Activated naive CD8-positive, alpha-beta T cell treated with anti-CD3 and anti-CD28 coated beads, Interleukin-2, amount 50 U/mL, for 16 hours (primary cell): ENCODE measurements around the gene SLC6A2.

Source experiments
- DNase-seq: peaks from one replicate; pipeline ENCODE4 v3.0.0-alpha.2; 2020; ENCODE audit warnings: low read depth, low spot score

SLC6A2 gene

DNA sequence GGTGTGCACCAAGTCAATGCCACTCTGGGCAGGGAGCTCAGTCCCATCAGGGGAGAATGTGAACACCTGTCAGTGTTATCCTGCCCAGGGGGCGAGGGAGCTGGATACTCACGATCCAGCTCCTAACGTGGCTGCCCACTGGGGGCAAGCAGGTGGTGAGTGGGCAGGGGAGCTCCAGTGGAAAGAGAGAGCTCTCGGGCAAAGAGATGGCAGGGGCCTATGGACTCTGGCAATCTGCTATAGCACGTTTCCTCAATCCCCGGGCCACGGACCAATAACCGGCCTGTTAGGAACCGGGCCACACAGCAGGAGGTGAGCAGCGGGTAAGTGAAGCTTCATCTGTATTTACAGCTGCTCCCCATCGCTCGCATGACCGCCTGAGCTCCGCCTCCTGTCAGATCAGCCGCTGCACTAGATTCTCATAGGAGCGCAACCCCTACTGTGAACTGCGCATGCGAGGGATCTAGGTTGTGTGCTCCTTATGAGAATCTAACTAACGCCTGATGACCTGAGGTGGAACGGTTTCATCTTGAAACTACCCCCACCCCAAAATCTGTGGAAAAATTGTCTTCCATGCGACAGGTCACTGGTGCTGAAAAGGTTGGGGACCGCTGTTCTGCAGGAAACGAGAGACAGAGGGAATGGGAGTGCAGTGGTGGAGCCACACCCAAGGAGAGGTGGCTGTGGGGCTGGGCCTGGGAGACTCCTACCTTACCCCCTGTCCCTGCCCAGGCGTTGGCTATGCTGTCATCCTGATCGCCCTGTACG lies 15.6 kb downstream of the SLC6A2 start:
- no peak for DNase-seq

DNA sequence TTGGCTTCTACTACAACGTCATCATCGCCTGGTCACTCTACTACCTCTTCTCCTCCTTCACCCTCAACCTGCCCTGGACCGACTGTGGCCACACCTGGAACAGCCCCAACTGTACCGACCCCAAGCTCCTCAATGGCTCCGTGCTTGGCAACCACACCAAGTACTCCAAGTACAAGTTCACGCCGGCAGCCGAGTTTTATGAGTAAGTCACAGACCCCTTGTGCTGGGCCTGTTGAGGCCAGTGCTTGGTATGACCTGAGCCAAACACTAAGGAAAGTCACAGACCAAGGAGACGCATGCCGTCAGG lies 16.1 kb downstream of the SLC6A2 start:
- no peak for DNase-seq

DNA sequence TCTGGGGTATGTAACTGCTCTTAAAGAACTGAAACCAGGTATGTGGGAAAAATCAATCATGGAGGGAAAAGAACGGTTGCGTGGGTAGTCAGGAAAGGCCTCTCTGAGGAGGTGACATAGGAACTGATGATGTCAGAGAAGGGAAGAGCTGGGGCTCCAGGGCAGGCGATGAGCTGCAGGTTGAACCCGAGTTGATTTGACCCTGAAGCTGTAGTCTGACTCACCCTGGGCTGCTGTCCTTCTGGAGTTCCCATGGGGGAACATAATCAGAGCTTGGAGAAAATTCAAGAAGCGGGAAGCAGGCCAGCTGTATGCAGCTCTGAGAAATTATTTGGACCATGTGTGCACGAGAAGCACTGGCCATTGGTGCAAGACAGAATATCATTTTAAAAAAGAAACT lies 16.7 kb downstream of the SLC6A2 start:
- no peak for DNase-seq

DNA sequence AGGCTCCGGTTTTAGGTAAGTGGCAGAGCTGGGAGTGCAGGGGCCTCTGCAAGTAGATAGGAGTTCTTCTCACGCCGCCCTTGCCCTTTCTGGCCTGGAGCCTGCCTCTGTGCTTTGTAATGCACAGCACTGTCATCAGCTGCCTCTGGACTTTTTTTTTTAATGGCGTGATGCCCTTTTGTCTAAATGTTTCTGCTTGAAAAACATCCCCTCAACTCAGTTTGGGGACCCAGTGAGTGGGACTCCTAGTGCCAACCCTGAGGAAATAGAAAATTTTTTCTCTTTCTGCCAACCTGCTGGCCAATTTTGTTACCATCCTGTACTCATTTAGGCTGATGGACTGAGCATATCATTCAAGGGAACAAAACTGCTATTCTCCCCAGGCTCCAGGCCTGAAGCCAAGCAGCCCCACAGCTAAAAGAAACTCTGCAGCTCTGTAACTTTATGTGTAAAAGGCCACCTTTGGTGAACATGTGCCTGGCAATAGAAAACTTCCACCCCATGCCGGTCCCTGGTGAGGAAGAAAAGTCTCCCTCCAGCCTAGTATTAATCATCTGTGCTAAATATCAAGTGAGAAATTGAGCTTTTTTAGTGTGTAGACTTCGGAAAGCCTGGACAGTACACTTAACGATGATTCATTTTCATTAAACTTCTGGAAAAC lies 22.5 kb downstream of the SLC6A2 start:
- no peak for DNase-seq

DNA sequence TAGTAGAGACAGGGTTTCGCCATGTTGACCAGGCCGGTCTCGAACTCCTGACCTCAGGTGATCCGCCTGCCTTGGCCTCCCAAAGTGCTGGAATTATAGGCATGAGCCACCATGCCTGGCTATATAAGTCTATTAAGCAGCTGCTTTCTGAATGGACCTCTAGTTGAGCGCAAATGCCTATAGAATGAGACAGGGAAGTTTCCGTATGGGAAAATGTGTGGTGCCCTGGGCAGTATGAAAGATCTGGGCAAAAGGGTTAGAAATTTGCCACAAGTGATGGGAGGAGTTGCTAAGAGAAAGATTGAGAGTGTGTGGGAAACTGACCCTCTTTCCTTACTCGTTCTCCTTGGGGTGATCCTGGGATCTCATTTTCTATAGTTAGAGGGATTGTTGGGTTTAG lies 26.3 kb downstream of the SLC6A2 start:
- DNase-seq: no peak

DNA sequence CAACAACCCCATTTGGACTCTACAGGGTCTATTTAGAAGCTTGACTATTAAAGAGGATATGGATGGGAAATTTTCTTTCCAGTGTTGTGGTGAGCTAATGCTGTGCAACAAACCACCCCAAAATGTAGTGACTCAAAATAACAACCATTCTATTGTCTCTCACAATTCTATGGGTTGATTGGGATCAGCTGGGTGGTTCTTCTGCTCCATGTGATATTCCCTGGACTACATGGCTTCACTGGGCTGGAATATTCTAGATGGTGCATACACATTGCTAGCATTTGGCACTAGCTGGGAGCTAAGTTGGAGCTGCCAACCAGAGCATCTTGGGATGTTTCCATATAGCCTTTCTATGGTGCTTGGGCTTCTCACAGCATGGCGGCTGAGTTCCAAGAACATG lies 30.2 kb downstream of the SLC6A2 start:
- no peak for DNase-seq

DNA sequence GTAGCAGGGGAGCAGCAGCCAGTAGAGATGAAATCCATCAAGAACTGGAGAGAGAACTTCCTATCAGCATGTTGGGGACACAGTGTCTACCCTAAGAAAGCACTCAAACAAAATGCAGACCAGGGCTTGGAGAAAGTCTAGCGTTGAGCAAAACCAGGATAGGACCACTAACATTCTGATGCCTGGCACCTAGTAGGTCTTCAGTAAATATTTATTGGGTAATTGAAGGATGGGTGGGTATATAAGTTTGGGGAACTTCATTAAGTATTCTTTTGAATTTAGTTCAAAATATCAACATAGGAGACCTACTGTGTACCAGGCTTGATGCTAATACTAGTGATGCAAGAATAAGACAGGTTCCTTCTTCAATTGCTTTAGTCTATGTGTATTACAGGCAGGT lies 30.9 kb downstream of the SLC6A2 start:
- DNase-seq: no peak

DNA sequence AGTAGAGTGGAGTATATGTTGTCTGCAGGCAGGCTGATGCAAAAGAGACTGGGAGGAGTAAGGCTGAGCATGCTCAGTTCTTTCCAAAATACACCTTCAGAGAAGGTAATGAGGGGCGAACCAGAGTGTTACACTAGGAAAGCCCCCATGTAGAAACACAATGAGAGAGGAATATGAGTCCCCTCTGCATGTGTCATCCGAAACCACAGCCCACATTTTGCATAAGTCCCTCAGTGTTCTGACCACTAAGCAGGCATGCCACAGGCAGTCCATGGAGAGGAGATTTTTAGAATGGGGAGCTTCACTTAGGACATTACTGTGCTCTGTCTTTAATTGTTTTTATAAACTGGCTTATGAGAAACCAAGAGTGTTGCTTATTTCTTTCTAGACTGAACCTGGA lies 32.0 kb downstream of the SLC6A2 start:
- DNase-seq: no peak

DNA sequence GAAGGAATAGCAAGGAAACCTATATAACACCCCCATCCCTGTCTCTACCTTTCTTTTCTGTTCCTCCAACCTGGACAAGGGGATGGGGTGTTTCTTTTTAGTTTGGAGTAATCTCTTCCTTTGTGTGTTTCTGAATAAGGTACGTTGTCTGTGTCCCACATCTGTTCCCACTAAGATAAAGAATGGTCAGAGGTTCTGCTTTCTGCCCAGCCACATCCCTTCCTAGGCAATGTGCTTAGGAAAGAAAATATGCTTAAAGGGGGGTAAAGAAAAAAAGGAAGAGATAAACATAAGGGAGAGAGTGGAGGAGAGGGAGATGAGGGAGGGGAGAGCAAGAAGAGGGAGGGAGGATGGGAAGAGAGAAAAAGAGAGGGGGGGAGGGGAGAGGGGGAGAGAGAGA lies 35.1 kb downstream of the SLC6A2 start:
- no peak for DNase-seq

DNA sequence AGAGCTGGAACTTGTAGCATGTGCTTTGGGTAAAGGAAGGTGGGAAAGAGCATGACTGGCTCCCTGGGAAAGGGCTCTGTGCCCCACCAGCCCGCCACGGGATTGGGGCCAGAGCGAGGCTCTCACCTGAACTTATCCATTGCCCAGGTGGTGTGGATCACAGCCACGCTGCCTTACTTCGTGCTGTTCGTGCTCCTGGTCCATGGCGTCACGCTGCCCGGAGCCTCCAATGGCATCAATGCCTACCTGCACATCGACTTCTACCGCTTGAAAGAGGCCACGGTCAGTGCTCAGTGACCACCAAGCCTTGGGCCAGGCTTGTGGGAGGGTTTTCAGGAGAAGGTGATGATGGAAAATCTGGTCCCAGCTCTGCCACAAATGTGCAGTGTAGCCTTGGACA lies 36.0 kb downstream of the SLC6A2 start:
- DNase-seq: no peak

DNA sequence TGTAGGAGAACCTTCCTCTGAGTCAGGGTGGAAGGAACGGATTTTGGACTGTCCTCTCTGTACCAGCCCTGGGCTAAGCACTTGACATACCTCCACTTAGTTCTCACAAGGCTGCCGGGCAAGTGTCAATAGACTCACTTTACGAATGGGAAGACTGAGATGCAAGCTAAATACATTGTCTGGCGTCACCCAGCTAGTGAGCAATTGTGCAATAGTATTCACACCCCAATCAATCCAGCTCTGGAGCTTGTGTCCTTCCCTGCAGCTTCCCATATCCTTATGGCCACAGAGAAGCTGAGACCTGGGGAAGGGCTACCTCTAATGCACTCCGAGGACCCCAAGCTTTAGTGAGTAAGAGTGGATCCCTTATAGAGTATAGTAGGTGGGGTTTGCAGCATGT lies 39.8 kb downstream of the SLC6A2 start:
- no peak for DNase-seq

DNA sequence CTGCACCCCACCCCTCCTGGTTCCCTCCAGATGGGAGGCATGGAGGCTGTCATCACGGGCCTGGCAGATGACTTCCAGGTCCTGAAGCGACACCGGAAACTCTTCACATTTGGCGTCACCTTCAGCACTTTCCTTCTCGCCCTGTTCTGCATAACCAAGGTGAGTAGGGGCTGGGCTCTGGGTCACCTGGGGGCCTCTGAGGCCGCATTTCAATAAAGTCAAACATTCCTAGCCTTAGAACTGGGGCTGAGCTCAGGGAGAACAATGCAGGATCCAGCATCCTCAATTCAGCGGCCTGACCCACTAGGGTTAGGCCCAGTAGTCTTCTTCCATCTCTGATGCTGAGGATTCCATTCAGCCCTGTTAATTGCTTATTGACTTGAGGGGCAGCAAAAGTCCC lies 42.1 kb downstream of the SLC6A2 start:
- no peak for DNase-seq

DNA sequence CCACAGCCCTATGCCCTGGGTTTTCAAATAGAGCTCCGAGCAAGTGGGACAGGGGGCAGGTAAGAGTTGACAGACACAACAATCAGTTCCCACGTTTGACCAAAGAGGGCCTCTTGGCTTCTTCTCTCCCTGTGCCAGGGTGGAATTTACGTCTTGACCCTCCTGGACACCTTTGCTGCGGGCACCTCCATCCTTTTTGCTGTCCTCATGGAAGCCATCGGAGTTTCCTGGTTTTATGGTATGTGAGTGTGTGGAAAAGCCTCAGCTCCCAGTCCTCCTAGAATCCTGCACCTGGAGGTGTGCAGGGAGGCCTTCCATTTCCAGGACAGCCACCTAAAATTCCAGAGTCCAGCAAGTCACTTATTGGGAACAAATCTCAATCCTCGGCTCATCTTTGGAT lies 42.5 kb downstream of the SLC6A2 start:
- no peak for DNase-seq

DNA sequence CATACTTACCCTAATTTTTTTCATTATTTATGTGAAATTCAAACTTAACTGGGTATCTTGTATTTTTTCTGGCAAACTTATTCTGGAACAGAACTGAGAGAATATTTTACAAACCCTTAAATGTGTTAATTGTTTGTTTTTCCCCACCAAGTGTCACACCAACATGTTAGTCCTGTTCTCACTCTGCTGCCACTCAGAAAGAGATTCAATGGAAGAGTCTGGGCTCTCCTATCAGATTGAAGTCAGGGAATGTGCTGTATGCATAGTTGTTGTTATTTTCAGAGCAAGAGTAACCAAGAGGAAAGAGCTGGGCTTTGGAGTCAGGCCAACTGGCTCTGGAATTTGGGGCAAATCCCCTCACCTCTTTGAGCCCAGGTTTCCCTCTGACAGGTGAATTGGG lies 43.2 kb downstream of the SLC6A2 start:
- no peak for DNase-seq

DNA sequence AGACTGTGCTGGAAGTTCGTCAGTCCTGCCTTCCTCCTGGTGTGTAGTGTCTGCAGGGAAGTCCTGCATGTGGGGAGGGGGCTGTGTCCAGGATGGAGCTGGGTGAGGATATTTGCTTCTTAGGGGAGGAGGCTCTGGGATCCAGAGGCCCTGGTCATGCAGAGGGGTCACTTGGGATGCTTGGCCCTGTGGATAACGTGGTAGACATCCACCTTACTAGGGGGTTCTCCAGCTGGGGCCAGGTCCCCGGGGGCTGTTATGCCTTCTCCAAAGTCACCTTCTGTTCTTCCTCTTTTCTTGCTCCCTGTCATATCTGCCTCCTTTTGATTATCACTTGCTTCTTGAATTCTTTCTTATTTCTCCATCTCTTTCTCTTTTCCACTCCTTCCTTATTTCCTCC lies 43.8 kb downstream of the SLC6A2 start:
- no peak for DNase-seq

DNA sequence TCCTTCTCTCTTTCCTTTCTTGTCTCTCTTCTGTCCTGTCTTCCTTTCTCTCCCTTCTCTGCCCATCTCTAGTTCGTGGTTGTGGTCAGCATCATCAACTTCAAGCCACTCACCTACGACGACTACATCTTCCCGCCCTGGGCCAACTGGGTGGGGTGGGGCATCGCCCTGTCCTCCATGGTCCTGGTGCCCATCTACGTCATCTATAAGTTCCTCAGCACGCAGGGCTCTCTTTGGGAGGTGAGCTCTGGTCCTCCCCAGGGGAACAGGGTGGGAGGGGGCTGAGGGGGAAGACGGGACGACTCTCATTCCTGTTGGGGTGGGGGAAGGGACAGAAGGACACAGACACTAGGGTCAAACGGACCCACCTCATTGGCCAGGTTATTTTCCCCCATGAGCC lies 44.3 kb downstream of the SLC6A2 start:
- no peak for DNase-seq

DNA sequence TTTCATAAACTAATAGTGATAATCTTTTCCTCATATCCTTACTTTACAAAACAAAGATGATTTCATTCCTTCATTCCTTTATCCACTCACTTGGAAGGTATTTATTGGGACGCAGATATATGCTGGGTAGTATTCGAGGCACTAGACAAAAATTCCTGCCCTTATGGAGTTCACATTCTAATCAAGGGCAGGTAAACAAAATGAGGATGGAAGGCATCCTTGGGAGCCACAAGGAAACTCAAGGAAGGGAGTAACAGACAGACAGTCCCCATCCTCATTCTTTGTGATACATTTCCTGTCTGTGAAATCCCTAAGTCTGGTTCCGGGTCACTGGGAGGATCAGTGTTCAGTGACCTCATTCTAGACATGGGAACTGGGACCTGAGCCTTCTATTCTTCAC lies 45.2 kb downstream of the SLC6A2 start:
- no peak for DNase-seq

DNA sequence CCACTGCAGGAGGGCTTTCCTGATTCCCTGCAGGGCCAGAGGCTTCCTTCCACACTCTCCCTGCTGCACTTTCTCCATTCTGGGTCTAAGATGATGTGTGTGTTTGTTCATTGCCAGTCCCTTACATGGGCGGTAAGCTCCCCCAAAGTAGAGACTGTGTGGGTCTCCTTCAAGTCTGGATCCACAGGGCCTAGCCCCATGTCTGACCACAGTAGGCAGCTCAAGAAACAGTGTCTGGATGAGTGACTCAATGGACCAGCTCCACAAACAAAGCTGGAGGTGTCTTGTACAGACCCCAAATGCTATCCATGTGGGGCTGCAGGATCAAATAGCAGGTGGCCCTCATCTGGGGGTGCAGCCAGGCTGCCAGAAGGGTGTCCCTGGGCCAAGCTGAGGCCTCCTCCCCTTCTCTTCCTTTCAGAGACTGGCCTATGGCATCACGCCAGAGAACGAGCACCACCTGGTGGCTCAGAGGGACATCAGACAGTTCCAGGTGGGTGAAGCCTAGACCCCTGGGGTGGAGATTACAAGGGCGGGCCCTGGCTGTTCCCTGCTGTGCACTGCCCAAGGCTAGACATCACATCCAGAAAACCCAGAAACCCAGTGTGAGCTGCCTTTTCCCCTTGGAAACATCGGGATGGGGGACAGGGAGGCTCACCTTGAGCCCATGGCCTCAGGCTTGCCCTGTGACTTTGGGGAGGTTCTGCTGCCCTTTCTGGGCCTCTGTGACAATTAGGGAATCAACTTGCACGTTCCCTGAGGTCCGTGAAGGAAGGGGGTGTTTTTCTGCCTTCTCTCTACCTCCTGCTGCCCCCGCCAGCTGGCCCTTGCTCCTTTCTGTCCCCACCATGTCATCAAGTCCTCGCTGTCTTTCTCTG lies 45.9 kb downstream of the SLC6A2 start:
- DNase-seq: no peak

DNA sequence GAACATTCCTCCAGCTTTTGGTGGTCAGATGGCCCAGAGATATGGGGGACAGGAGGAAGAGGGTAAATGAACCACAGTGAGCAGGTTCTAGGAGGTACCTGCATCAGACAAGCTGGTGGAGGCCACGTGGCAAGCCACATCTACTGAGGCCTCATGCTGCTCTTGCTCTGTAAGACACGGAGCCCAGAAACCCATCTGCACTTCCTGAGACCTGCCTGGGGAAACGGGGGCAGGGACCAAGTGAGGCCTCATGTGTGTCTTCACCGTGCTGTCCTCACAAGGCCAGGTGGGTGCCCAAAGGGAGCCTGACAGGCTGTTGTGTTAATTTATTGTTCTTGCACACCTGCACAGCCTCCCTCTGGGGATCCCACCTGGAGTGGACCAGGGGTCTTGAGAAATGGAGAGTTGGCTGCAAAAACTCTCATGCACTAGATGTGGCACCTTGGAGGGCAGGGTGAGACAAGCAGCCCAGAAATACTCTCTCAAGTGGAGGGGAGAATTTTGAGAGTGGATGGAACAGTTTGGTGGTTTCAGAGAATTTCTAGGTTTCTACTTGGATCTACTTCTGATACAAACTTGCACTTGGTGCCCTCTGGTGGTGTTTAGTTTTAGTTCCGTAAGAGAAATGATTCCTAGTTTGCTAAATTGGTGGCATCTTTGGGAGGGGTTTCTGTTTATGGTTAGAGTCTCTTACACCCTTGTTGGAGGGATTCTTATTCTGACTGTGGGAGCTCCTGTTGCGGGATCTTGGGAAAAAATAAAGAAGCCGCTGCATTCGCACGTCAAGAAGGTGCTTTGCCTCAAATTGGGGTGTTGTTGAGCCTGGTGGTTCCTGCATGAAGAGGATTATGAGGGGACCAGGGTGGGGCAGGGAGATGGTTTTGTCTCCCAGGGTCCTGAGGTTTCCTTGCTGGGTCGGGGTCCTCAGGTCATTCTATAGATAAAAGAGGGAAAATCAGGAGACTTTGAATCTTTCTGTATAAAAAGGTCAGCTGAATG lies 47.5 kb downstream of the SLC6A2 start:
- no peak for DNase-seq

DNA sequence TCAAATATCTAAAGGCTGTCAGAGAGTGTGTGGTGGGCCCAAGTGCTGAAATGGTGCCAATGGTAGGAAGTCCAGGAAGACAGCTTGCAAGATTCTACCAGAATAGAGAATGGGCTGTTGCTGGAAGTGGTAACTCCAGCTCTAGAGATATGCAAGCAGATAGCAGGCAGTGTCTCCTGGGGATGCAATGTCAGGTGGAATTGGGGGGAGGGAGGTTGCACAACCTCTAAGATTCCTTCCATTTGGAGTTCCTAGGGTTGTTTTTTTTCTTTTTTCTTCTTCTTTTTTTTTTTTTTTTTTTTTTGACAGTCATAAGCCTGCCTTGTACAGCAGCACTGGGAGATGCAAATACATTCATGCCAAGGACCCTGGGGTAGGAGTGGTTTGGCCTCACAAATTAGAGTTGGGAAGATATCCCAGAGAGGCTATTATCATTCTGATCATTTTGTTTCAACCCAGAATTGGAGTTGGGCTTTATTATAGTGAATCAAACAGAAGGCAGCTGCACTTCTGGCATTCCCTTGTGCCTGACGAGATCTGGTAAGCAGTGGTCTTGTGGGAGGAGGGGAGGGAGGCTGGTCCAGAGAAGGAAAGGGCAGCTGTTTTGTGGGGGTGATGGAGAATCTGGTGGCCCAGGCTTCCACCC lies 51.1 kb downstream of the SLC6A2 start:
- DNase-seq: no peak

DNA sequence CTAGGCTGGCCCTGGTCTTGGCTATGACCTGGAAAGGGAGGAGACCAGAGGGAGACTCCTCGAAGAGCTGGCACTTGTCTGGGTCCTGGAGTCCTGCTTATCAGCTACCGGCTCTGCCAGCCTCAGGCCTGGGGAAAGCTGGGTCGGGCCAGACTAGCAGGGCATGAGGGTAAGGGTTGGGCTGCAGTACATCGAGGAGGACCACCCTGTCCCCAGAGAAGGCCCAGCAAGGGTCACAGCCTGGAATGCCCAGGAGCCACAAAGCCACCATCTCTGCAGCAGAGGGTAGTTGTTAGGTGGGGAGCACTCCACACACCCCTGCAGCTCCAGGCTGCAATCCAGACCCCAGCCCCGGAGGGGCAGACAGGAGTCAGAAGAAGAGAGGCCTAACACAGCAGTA lies 54.0 kb downstream of the SLC6A2 start:
- no peak for DNase-seq
